Upper lobe of right lung (tissue), 1 donor: ENCODE results near the gene DDT. TPM values are rescaled to one million over a fixed set of nuclear protein-coding genes. Genes with fewer than 3 reads are reported as not detected.
"Not testable (repeated sequence)": the region's sequence is repeated elsewhere in the genome, so short reads cannot be mapped to it uniquely, and the experiment has no call there.

Experiments used
- ATAC-seq: fragments of 200-7000 bp; cut with Tn5 transposase; one replicate; pipeline ENCODE4 v1.9.1; 2020; ENCODE audit warnings: mild to moderate bottlenecking, moderate library complexity
- DNase-seq: peaks from one replicate; pipeline ENCODE4 v3.0.0-alpha.2; 2020
- H3K27ac ChIP-seq: fragments of 200-600 bp; one replicate; pipeline ENCODE4 v1.8.0; 2022
- H3K27me3 ChIP-seq: fragments of 200-600 bp; one replicate; pipeline ENCODE4 v1.8.0; 2022; ENCODE audit warnings: mild to moderate bottlenecking
- H3K36me3 ChIP-seq: fragments of 200-600 bp; one replicate; pipeline ENCODE4 v1.8.0; 2022
- H3K4me1 ChIP-seq: fragments of 200-600 bp; one replicate; pipeline ENCODE4 v1.8.0; 2022
- H3K4me3 ChIP-seq: fragments of 200-600 bp; one replicate; pipeline ENCODE4 v1.8.0; 2022; ENCODE audit warnings: mild to moderate bottlenecking
- H3K9me3 ChIP-seq: fragments of 200-600 bp; one replicate; pipeline ENCODE4 v1.8.0; 2022
- intact Hi-C: fragments of 100-400 bp; cut with DNase I; formaldehyde crosslinking; loops from one replicate; pipeline ENCODE4 v1.11.0; 2022
- total RNA-seq: library from RNA; stranded (reverse); fragmentation: NEBNext Ultra II Directional; extraction: Animal tissue kit (Norgen Biotek cat#: 25700); gene quantifications from one replicate; pipeline ENCODE4 v1.2.1, GENCODE V29; 2021
- TF ChIP-seq, protein P1 (sequence below): fragments of 200-600 bp; IDR thresholded peaks from one replicate; pipeline ENCODE4 v1.8.0; 2022; ENCODE audit warnings: antibody characterized with exemption
- donor health status: DM: no; HTN: yes; CAD: no; lungs with severe emphysema.

Gene DDT
- total RNA-seq, 1 donor from 2014 or later, result 88.7 TPM

DNA sequence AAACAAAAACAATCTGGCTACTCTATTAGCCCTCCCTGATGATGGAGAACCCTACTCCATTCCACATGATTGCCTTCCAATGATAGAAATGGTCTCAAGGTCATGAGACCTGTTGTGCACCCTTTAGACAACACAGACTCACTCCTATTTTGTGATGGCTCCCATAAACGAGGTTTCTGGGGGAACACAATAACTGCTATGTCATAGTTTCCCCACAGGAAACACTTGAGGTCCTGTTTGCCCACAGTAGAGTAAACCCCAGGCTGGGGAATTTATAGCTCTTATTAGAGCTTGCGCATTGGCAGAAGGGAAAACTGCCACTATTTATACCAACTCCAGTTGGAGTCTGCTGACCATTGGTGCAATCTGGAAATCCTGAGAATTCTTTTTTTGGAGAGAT lies 51.3 kb downstream of the DDT start:
- Histone ChIP-seq H3K9me3 (peaks cover 5% of the 10 kb centered on the region), H3K36me3 (peaks cover 7% of the 10 kb centered on the region), H3K27me3 (no peaks in the 10 kb centered on the region), H3K4me1 (no peaks in the 10 kb centered on the region), H3K27ac (no peak overlapping the region), H3K4me3 (no peak overlapping the region)
- intact Hi-C loops, result no loop called here
- TF ChIP-seq, protein P1, sequence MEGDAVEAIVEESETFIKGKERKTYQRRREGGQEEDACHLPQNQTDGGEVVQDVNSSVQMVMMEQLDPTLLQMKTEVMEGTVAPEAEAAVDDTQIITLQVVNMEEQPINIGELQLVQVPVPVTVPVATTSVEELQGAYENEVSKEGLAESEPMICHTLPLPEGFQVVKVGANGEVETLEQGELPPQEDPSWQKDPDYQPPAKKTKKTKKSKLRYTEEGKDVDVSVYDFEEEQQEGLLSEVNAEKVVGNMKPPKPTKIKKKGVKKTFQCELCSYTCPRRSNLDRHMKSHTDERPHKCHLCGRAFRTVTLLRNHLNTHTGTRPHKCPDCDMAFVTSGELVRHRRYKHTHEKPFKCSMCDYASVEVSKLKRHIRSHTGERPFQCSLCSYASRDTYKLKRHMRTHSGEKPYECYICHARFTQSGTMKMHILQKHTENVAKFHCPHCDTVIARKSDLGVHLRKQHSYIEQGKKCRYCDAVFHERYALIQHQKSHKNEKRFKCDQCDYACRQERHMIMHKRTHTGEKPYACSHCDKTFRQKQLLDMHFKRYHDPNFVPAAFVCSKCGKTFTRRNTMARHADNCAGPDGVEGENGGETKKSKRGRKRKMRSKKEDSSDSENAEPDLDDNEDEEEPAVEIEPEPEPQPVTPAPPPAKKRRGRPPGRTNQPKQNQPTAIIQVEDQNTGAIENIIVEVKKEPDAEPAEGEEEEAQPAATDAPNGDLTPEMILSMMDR, result no peak
- DNase-seq (no peak), ATAC-seq (no peak)

DNA sequence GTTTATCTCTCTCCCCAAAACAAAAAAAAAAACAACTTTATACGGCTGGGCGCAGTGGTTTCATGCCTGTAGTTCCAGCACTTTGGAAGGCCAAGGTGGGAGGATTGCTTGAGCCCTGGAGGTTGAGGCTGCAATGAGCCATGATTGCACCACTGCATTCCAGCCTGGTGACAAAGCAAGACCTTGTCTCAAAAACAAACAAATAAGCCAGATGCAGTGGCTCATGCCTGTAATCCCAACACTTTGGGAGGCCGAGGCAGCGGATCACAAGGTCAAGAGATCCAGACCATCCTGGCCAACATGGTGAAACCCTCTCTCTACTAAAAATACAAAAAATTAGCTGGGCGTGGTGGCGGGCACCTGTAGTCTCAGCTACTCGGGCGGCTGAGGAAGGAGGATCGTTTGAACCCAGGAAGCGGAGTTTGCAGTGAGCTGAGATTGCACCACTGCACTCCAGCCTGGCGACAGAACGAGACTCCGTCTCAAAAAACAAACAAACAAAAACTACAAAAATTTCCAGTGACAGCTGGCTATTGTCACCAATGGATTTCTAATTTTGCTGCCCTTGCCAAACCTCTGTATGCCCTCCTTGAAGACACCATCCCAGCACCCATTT lies 52.5 kb downstream of the DDT start:
- intact Hi-C loops, ATAC-seq, H3K36me3 ChIP-seq, H3K4me3 ChIP-seq, H3K9me3 ChIP-seq, H3K27me3 ChIP-seq, H3K4me1 ChIP-seq, DNase-seq, H3K27ac ChIP-seq: not testable (repeated sequence)

Other genes starting within 250 kb of the DDT start
- gene ZNF70, start 223.3 kb downstream of the DDT start, total RNA-seq, result 6.1 TPM
- gene VPREB3, start 220.0 kb downstream of the DDT start, total RNA-seq, result not detected
- not detected for gene C22orf15, start 211.5 kb downstream of the DDT start, total RNA-seq
- 102 TPM for gene CHCHD10, start 206.5 kb downstream of the DDT start, total RNA-seq
- 1.9 TPM for gene MMP11, start 201.6 kb downstream of the DDT start, total RNA-seq
- 59.6 TPM for gene SMARCB1, start 187.5 kb downstream of the DDT start, total RNA-seq
- 3.8 TPM for gene DERL3, start 135.4 kb downstream of the DDT start, total RNA-seq
- gene SLC2A11, start 116.6 kb downstream of the DDT start, total RNA-seq, result 13.2 TPM
- gene MIF, start 80.1 kb downstream of the DDT start, total RNA-seq, result 236 TPM
- 9.8 TPM for gene GSTT2B, start 13.2 kb downstream of the DDT start, total RNA-seq
- 2.5 TPM for gene DDTL, start 7.6 kb downstream of the DDT start, total RNA-seq
- gene GSTT2, start 5.7 kb upstream of the DDT start, total RNA-seq, result 1.1 TPM
- not detected for gene GSTT4, start 31.0 kb upstream of the DDT start, total RNA-seq
- 92.0 TPM for gene CABIN1, start 36.9 kb upstream of the DDT start, total RNA-seq
- gene SUSD2, start 207.0 kb upstream of the DDT start, total RNA-seq, result 277 TPM